ENCODE results near the gene PABPC1L.

The PABPC1L gene

DNA sequence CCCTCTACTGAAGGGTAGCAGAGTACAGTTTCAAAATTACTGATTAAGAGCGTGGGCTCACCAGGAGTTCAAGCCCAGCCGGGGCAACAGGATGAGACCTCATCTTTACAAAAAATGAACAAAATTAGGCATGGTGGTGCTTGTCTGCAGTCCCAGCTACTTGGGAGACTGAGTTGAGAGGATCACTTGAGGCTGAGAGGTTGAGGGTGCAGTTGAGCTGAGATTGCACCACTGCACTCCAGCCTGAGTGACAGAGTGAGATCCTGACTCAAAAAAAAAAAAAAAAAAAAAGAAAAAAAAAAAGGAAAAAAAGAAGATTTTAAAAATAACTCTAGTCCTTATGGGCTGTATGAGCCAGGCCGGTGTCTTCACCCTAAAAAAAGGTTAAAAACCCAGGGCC is 18.7 kb downstream of the PABPC1L start:
- TF ChIP-seq, protein P1, sequence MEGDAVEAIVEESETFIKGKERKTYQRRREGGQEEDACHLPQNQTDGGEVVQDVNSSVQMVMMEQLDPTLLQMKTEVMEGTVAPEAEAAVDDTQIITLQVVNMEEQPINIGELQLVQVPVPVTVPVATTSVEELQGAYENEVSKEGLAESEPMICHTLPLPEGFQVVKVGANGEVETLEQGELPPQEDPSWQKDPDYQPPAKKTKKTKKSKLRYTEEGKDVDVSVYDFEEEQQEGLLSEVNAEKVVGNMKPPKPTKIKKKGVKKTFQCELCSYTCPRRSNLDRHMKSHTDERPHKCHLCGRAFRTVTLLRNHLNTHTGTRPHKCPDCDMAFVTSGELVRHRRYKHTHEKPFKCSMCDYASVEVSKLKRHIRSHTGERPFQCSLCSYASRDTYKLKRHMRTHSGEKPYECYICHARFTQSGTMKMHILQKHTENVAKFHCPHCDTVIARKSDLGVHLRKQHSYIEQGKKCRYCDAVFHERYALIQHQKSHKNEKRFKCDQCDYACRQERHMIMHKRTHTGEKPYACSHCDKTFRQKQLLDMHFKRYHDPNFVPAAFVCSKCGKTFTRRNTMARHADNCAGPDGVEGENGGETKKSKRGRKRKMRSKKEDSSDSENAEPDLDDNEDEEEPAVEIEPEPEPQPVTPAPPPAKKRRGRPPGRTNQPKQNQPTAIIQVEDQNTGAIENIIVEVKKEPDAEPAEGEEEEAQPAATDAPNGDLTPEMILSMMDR (IDR thresholded peaks at IDR 0.05; ENCODE audit: low read depth, low read length): no peak
- no peak overlapping the region for H3K4me3 ChIP-seq (replicated peaks in 1 of 2; ENCODE audit: low read depth in 2 of 2, low read length in 2 of 2)
- no peak for DNase-seq (ENCODE audit: low read depth in 2 of 2)

DNA sequence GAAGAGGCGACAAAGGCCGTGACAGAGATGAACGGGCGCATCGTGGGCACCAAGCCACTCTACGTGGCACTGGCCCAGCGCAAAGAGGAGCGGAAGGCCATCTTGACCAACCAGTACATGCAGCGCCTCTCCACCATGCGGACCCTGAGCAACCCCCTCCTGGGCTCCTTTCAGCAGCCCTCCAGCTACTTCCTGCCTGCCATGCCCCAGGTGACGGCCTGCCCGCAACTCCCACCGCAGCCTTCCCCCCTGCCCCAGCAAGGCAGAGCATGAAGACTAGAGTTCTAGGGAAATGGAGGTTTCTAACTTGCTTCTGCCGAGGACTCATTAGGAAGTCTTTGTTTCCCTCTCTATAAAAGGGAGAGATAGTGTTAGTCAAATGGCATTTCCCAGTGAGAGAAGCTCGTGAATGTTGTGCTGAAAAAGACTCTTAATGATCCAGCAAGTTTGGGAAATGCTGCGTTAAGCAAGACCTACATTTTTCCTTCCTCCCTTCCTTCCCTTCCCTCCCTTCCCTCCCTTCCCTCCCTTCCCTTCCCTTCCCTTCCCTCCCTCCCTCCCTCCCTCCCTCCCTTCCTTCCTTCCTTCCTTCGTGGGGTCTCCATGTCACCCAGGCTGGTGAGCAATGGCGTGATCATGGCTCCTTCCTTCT is 20.8 kb downstream of the PABPC1L start:
- TF ChIP-seq, protein P1 (IDR thresholded peaks at IDR 0.05; ENCODE audit: low read depth, low read length): no peak
- no peak for DNase-seq (ENCODE audit: low read depth in 2 of 2)
- no peak overlapping the region for H3K4me3 ChIP-seq (replicated peaks in 1 of 2; ENCODE audit: low read depth in 2 of 2, low read length in 2 of 2)

DNA sequence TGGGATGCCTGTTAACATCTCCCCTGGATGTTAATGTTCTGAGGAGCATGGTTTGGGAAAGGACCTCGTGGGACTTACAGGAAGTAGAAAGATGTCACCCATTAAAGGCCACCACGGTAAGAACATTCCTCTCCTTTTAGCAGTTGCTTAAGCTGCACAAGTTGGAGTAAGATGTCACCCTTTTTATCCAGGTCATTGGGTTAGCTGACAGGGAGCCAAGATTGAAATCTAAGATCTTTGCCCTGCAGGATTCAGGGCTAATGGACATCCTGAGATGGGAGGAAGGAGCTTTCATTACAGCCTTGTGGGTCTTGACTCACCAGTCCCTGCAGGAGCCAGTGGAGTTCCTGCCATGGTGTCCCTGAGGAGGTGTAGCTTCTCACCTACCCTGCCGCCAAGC is 22.1 kb downstream of the PABPC1L start:
- TF ChIP-seq, protein P1 (IDR thresholded peaks at IDR 0.05; ENCODE audit: low read depth, low read length): no peak
- no peak overlapping the region for H3K4me3 ChIP-seq (replicated peaks in 1 of 2; ENCODE audit: low read depth in 2 of 2, low read length in 2 of 2)
- no peak for DNase-seq (ENCODE audit: low read depth in 2 of 2)

DNA sequence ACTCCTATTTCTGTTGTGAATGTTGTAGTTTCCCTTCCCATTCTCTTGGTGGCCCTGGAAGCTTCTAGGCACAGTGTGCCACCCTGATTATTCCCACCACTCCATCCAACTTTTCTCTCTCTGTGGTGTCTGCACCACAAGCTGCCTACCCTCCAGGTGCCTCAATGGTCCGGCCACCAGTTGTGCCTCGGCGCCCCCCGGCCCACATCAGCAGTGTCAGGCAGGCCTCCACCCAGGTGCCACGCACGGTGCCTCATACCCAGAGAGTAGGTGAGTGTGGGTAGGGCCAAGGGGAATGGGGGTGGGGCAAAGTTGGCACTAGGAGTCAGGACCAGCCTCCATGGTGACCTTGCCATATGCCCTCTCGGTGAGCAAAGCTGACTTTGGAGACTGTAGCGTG is 23.1 kb downstream of the PABPC1L start:
- H3K4me3 ChIP-seq (replicated peaks in 1 of 2; ENCODE audit: low read depth in 2 of 2, low read length in 2 of 2): no peak overlapping the region
- TF ChIP-seq, protein P1 (IDR thresholded peaks at IDR 0.05; ENCODE audit: low read depth, low read length): no peak
- DNase-seq (ENCODE audit: low read depth in 2 of 2): no peak

DNA sequence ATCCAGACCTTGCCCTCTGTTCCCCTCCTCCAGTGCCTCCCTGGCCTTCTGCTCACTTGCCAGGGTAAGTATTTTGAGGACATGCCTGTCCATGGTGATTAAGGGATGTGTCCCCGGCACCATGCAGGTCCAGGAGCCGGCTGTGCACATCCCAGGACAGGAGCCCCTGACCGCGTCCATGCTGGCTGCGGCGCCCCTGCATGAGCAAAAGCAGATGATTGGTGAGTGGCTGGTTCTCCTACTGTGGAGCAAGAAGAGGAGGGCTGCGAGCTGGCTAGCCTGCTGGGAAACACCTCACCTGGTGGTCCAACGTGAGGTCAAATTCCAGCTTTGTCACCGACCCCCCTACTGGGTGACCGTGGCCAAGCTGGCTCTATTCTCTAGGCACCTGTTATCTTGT is 26.6 kb downstream of the PABPC1L start:
- TF ChIP-seq, protein P1 (IDR thresholded peaks at IDR 0.05; ENCODE audit: low read depth, low read length): no peak
- no peak overlapping the region for H3K4me3 ChIP-seq (replicated peaks in 1 of 2; ENCODE audit: low read depth in 2 of 2, low read length in 2 of 2)
- no peak for DNase-seq (ENCODE audit: low read depth in 2 of 2)

DNA sequence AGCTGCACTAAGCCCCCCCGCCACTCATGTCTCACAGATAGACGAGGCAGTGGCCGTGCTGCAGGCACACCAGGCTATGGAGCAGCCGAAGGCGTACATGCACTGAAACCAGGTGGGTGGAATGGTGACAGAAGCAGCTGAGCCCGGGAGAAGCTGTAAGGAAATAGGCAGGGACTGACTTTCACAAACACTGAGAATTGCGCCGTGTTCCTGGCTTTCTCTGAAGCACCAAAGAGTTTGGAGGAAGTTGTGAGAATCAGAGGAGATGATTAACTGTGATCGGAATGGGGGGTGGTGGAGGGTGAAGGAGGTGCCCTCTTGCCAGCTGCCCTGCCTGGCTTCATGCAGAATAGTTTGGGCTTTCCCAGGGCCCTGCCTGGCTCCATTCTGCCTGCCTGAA is 28.8 kb downstream of the PABPC1L start:
- peak in 1 of 2 donors; percentile 18 for DNase-seq (ENCODE audit: low read depth in 2 of 2)
- H3K4me3 ChIP-seq (replicated peaks in 1 of 2; ENCODE audit: low read depth in 2 of 2, low read length in 2 of 2): no peak overlapping the region
- TF ChIP-seq, protein P1 (IDR thresholded peaks at IDR 0.05; ENCODE audit: low read depth, low read length): no peak
